Vagina (tissue), 2 donors: ENCODE data around the gene PSMA8. TPM values are rescaled to one million over a fixed set of nuclear protein-coding genes. Genes with fewer than 3 reads are reported as not detected.

Source experiments
- DNase-seq, 2 donors: peaks; one replicate each; pipeline ENCODE4 v3.0.0-alpha.2; 2017; ENCODE audit errors: extremely low spot score in 2 of 2
- H3K27ac ChIP-seq: fragments of 200-600 bp; sonication (generic); one replicate; pipeline ENCODE4 v1.5.1; 2019
- H3K27me3 ChIP-seq: fragments of 200-600 bp; sonication (generic); one replicate; pipeline ENCODE4 v1.5.1; 2019
- H3K36me3 ChIP-seq, 2 donors: fragments of 200-600 bp; sonication (generic); one replicate each; pipeline ENCODE4 v1.5.1; 2017 to 2019
- H3K4me1 ChIP-seq: fragments of 200-600 bp; sonication (generic); one replicate; pipeline ENCODE4 v1.5.1; 2019
- H3K4me3 ChIP-seq, 2 donors: fragments of 200-600 bp; sonication (generic); 1 replicate in 1 of 2; 2 replicates in 1 of 2; pipeline ENCODE4 v1.5.1; 2016 to 2019
- H3K9me3 ChIP-seq: fragments of 200-600 bp; sonication (generic); one replicate; pipeline ENCODE4 v1.5.1; 2019
- CTCF ChIP-seq, 3 experiments: fragments of 450-650 bp in 2 of 3; fragments of 200-600 bp in 1 of 3; sonication (generic) in 1 of 3; IDR thresholded peaks; one replicate each; pipeline ENCODE4 v1.5.1; 2017 to 2019; ENCODE audit warnings: antibody characterized with exemption in 3 of 3, mild to moderate bottlenecking in 2 of 3, moderate library complexity in 2 of 3
- POLR2A ChIP-seq, 2 donors: fragments of 450-650 bp; IDR thresholded peaks; one replicate each; pipeline ENCODE4 v1.6.1; 2017; ENCODE audit warnings: antibody characterized with exemption in 2 of 2, mild to moderate bottlenecking in 2 of 2, moderate library complexity in 2 of 2
- POLR2AphosphoS5 ChIP-seq, 2 donors: sonication (generic); formaldehyde crosslinking; IDR thresholded peaks; one replicate each; pipeline ENCODE4 v1.9.0; 2017; ENCODE audit warnings: antibody characterized with exemption in 2 of 2, mild to moderate bottlenecking in 2 of 2, low read depth in 1 of 2; ENCODE audit not compliant: insufficient read depth in 1 of 2
- intact Hi-C: fragments of 100-400 bp; cut with DNase I; formaldehyde crosslinking; loops from one replicate; pipeline ENCODE4 v1.15.1; 2023
- total RNA-seq: library from RNA; depleted of rRNA; stranded (reverse); fragments of >200 nt; gene quantifications from one replicate; pipeline ENCODE4 v1.2.3, GENCODE V29; 2016

PSMA8 gene
- total RNA-seq, 1 donor from 2014 or later = not detected

DNA sequence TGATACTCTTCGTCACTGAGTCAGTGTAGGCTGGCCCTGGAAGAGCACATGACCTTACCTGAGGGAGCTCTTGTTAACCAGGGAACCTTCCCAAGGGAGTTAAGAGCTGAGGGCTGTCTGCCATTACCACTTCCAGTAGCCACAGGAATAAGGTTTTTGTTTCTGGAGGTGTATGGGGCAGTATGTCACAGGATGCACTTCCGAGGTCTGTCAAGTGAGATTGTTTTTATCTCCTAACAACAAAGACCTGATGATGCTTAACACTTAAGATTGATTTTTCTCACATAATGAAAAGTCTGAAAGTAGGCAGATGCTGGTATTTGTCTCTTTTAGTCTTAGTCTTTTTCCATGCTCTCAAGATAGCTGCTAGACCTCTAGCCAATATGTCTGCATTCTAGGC, 41.8 kb downstream of the PSMA8 start:
- intact Hi-C loops = no loop called here
- TF ChIP-seq POLR2AphosphoS5 (IDR thresholded peaks at IDR 0.05; ENCODE audit: insufficient read depth in 1 of 2, low read depth in 1 of 2) (no peak), POLR2A (IDR thresholded peaks at IDR 0.05) (no peak), CTCF (IDR thresholded peaks at IDR 0.05) (no peak)

DNA sequence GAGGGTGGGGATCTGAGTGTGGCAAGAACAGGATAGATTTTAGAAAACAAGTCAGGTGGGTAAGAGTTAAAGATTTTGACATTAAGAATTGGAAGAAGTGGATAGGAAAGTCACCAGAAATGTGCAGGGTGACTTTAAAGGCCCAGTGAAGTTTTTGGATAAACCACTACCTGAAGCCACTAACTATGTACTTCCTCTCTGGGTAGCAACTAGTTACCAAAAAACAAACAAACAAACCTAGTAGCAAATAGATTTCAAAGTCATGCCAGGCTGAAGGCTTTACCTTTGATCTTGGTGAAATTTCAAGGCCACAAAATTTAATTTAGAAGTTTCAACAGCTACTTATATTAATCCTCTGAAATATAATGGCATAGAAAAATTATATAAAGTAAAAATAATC, 42.5 kb downstream of the PSMA8 start:
- no peak for DNase-seq
- no peaks in the 10 kb centered on the region for H3K27me3 ChIP-seq
- H3K36me3 ChIP-seq = no peaks in the 10 kb centered on the region
- intact Hi-C loops = no loop called here
- TF ChIP-seq CTCF (IDR thresholded peaks at IDR 0.05) = no peak
- no peaks in the 10 kb centered on the region for H3K4me1 ChIP-seq
- no peaks in the 10 kb centered on the region for H3K9me3 ChIP-seq
- H3K27ac ChIP-seq = no peak overlapping the region
- no peak overlapping the region for H3K4me3 ChIP-seq

More for the DNA sequence above, 41.8 kb downstream of the PSMA8 start:
- Histone ChIP-seq H3K4me3 (no peak overlapping the region), H3K4me1 (no peaks in the 10 kb centered on the region), H3K27me3 (no peaks in the 10 kb centered on the region), H3K36me3 (no peaks in the 10 kb centered on the region), H3K27ac (no peak overlapping the region), H3K9me3 (no peaks in the 10 kb centered on the region)
- DNase-seq = no peak

DNA sequence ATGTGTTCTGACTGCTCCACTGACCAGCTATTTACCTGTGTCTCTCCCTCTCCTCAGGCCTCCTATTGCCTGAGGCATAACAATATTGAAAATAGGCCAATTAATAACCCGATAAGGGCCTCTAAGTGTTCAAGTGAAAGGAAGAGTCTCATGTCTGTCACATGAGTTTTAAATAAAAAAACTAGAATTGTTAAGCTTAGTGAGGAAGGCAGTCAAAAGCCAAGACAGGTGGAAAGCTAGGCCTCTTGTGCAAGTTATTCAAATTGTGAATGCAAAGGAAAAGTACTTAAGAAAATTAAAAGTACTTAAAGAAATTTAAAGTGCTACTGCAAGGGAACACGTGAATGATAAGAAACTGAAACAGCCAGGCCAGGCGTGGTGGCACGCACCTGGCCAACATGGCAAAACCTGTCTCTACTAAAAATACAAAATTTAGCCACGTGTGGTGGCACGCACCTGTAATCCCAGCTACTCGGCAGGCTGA, 47.7 kb downstream of the PSMA8 start:
- H3K27me3 ChIP-seq = no peaks in the 10 kb centered on the region
- no peak overlapping the region for H3K4me3 ChIP-seq
- no peaks in the 10 kb centered on the region for H3K9me3 ChIP-seq
- H3K36me3 ChIP-seq = no peaks in the 10 kb centered on the region
- H3K27ac ChIP-seq = no peak overlapping the region
- DNase-seq = no peak
- intact Hi-C loops = no loop called here
- no peaks in the 10 kb centered on the region for H3K4me1 ChIP-seq
- no peak for TF ChIP-seq POLR2A (IDR thresholded peaks at IDR 0.05)

DNA sequence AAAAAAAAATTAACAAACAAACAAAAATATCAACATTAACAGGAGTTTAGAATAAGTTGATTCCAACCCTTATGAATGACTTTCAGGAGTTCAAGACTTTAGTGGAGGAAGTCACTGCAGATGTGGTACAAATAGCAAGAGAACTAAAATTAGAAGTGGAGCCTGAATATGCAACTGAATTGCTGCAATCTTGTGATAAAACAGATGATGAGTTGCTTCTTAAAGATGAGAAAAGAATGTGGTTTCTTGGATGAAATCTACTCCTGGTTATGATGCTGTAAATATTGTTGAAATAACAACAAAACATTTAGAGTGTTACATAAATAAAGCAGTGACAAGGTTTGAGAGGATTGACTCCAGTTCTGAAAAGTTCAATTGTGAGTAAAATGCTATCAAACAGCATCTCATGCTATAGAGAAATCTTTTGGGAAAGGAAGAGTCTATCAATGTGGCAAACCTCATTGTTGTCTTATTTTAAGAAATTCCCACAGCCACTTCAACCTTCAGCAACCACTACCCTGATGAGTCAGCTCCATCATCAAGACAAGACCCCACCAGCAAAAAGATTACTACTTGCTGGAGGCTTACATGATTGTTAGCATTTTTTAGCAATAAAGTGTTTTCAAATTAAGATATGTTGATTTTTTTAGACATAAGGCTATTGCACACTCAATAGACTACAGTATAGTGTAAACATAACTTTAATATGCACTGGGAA, 49.9 kb downstream of the PSMA8 start:
- H3K27me3 ChIP-seq = no peaks in the 10 kb centered on the region
- TF ChIP-seq CTCF (IDR thresholded peaks at IDR 0.05) (no peak), POLR2A (IDR thresholded peaks at IDR 0.05) (no peak), POLR2AphosphoS5 (IDR thresholded peaks at IDR 0.05; ENCODE audit: insufficient read depth in 1 of 2, low read depth in 1 of 2) (no peak)
- H3K27ac ChIP-seq = no peak overlapping the region
- no peak overlapping the region for H3K4me3 ChIP-seq
- no peaks in the 10 kb centered on the region for H3K9me3 ChIP-seq
- H3K36me3 ChIP-seq = no peaks in the 10 kb centered on the region
- no peak for DNase-seq
- intact Hi-C loops = no loop called here
- no peaks in the 10 kb centered on the region for H3K4me1 ChIP-seq

DNA sequence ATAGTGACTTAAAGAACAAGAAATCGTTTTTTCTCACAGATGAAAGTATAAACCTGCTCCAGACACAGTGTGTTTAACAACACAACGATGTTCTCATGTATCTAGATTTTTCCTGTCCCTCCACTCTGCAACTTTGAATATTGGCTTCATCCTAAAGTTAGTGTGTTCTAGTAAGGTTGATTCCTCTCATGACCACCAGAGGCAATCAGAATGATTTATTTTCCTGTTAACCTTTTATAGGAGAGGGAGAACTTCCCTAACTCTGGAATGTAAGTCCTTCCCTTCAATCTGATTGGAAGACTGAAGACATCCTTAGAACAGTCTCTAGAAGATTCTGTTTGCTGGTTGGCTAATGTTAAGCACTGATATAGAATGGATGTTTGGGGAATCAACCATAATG, 51.6 kb downstream of the PSMA8 start:
- no peaks in the 10 kb centered on the region for H3K4me1 ChIP-seq
- TF ChIP-seq CTCF (IDR thresholded peaks at IDR 0.05) = no peak
- TF ChIP-seq POLR2AphosphoS5 (IDR thresholded peaks at IDR 0.05; ENCODE audit: insufficient read depth in 1 of 2, low read depth in 1 of 2) = no peak
- TF ChIP-seq POLR2A (IDR thresholded peaks at IDR 0.05) = no peak
- intact Hi-C loops = no loop called here
- H3K27ac ChIP-seq = no peak overlapping the region
- no peaks in the 10 kb centered on the region for H3K27me3 ChIP-seq
- no peak for DNase-seq
- no peaks in the 10 kb centered on the region for H3K9me3 ChIP-seq
- H3K36me3 ChIP-seq = no peaks in the 10 kb centered on the region
- no peak overlapping the region for H3K4me3 ChIP-seq
